Hepatocyte (in vitro differentiated cells): Measurements from ENCODE around the gene XRCC1. TPM values are rescaled to one million over a fixed set of nuclear protein-coding genes. Genes with fewer than 3 reads are reported as not detected.

Source experiments
- DNase-seq: peaks from one replicate; pipeline ENCODE4 v3.0.0-alpha.2; 2016; ENCODE audit warnings: low spot score
- H2AFZ ChIP-seq: fragments of 200-600 bp; sonication (generic); 2 replicates; pipeline ENCODE4 v1.6.0; 2016; ENCODE audit warnings: antibody characterized with exemption, mild to moderate bottlenecking
- H3K27ac ChIP-seq: fragments of 200-600 bp; sonication (generic); 2 replicates; pipeline ENCODE4 v1.5.1; 2016; ENCODE audit warnings: mild to moderate bottlenecking
- H3K27me3 ChIP-seq: fragments of 200-600 bp; sonication (generic); 2 replicates; pipeline ENCODE4 v1.6.1; 2016
- H3K36me3 ChIP-seq: fragments of 200-600 bp; sonication (generic); replicated peaks from 2 replicates; pipeline ENCODE4 v1.5.1; 2016; ENCODE audit warnings: low read depth; ENCODE audit not compliant: insufficient read depth
- H3K4me1 ChIP-seq: fragments of 200-600 bp; sonication (generic); 2 replicates; pipeline ENCODE4 v1.5.1; 2016; ENCODE audit warnings: mild to moderate bottlenecking, moderate library complexity; ENCODE audit not compliant: insufficient read depth
- H3K4me2 ChIP-seq: fragments of 200-600 bp; sonication (generic); 2 replicates; pipeline ENCODE4 v1.6.0; 2016
- H3K4me3 ChIP-seq: fragments of 200-600 bp; sonication (generic); 2 replicates; pipeline ENCODE4 v1.5.1; 2016; ENCODE audit warnings: mild to moderate bottlenecking
- H3K79me2 ChIP-seq: fragments of 200-600 bp; sonication (generic); 2 replicates; pipeline ENCODE4 v1.6.0; 2017; ENCODE audit warnings: mild to moderate bottlenecking
- H3K9me2 ChIP-seq: fragments of 200-600 bp; sonication (generic); replicated peaks from 2 replicates; pipeline ENCODE4 v1.6.0; 2017; ENCODE audit warnings: mild to moderate bottlenecking; ENCODE audit not compliant: insufficient read depth
- H3K9me3 ChIP-seq: fragments of 200-600 bp; sonication (generic); 2 replicates; pipeline ENCODE4 v1.5.1; 2016; ENCODE audit warnings: low read depth, mild to moderate bottlenecking
- H4K20me1 ChIP-seq: fragments of 200-600 bp; sonication (generic); 2 replicates; pipeline ENCODE4 v1.6.0; 2016; ENCODE audit warnings: mild to moderate bottlenecking; ENCODE audit not compliant: insufficient read depth, poor library complexity, severe bottlenecking
- EZH2 ChIP-seq: fragments of 200-600 bp; sonication (generic); IDR thresholded peaks from 2 replicates; pipeline ENCODE4 v1.6.1; 2016; ENCODE audit warnings: antibody characterized with exemption, mild to moderate bottlenecking, borderline replicate concordance
- EZH2phosphoT487 ChIP-seq: fragments of 200-600 bp; sonication (generic); IDR thresholded peaks from one replicate; pipeline ENCODE4 v1.6.1; 2018; ENCODE audit warnings: antibody characterized with exemption, mild to moderate bottlenecking, low read depth, moderate library complexity; ENCODE audit not compliant: unreplicated experiment, severe bottlenecking
- WGBS: methylation state at CpG from one replicate; pipeline ENCODE4 v1.1.6; 2016; ENCODE audit warnings: low lambda C conversion rate; ENCODE audit errors: missing lambda C conversion rate; 5-methylcytosine and 5-hydroxymethylcytosine counted together
- polyA plus RNA-seq: library from polyadenylated mRNA; unstranded; fragments of >200 nt; fragmentation: Nextera tagmentation; extraction: Ambion mirVana; gene quantifications from 2 replicates; pipeline ENCODE4 v1.2.1, GENCODE V29; 2016
- total RNA-seq: library from RNA; depleted of rRNA; stranded (reverse); fragments of >200 nt; gene quantifications from 2 replicates; pipeline ENCODE4 v1.2.3, GENCODE V29; 2014
- TF ChIP-seq, protein P1 (sequence below): fragments of 200-600 bp; sonication (generic); IDR thresholded peaks from 2 replicates; pipeline ENCODE4 v1.5.1; 2016; ENCODE audit warnings: antibody characterized with exemption, mild to moderate bottlenecking; ENCODE audit not compliant: poor library complexity

Gene XRCC1
- total and polyA plus RNA-seq, 2 experiments from 2014 or later, result 27.8 to 34.3 TPM

DNA sequence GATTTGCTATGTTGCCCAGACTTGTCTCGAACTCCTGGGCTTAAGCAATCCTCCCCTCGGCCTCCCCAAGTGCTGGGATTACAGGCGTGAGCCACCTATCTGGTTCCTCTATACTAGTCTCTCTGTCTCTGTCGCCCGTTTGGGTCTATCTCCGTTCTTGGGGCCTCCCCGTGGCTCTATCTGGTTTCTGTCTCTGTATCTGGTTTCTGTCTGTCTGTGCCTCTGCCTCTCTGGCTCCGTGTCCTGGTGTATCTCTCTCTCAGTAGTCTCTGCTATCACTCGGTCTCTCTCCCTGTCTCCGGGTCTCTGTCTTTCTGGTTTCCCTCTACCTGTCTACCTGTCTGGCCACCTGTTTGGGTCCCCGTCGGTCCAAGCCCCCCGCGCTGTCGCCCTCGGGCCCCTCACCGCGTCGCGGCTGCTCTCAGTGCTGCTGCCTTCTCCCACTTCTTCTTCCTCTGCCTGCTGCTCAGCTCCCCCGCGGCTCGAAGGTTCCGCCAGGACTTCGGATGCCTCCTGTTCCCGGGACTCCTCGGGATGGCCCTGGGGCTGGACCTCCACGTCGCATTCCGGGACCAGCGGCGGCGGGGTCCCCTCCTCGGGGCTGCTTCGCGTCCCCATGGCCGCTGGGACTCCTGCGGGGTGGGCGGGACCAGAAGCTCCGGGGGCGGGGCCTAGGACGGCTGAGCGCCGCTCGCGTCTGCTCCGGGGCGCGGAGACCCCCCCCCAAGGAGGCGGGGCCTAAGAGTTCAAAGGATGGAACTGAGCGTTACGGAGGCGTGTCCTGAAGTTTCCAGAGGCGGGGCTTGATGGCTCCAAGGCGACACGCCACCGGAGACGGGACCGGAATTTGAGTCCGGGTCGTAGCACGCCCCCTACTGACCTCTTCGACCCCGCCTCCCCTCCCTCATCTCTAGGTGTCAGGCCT, 71.6 kb downstream of the XRCC1 start:
- Histone ChIP-seq H3K79me2 (peaks cover 12% of the 10 kb centered on the region), H3K4me3 (peak overlapping the region; percentile 50), H3K4me1 (peaks cover 19% of the 10 kb centered on the region), H3K9me2 (no peaks in the 10 kb centered on the region), H3K27ac (peak overlapping the region; percentile 91), H3K27me3 (no peaks in the 10 kb centered on the region), H2AFZ (peak overlapping the region; percentile 82), H3K36me3 (no peaks in the 10 kb centered on the region), H4K20me1 (no peaks in the 10 kb centered on the region), H3K4me2 (peak overlapping the region; percentile 91), H3K9me3 (no peaks in the 10 kb centered on the region)
- DNase-seq, result peak; percentile 99
- TF ChIP-seq EZH2, result no peak
- TF ChIP-seq, protein P1, sequence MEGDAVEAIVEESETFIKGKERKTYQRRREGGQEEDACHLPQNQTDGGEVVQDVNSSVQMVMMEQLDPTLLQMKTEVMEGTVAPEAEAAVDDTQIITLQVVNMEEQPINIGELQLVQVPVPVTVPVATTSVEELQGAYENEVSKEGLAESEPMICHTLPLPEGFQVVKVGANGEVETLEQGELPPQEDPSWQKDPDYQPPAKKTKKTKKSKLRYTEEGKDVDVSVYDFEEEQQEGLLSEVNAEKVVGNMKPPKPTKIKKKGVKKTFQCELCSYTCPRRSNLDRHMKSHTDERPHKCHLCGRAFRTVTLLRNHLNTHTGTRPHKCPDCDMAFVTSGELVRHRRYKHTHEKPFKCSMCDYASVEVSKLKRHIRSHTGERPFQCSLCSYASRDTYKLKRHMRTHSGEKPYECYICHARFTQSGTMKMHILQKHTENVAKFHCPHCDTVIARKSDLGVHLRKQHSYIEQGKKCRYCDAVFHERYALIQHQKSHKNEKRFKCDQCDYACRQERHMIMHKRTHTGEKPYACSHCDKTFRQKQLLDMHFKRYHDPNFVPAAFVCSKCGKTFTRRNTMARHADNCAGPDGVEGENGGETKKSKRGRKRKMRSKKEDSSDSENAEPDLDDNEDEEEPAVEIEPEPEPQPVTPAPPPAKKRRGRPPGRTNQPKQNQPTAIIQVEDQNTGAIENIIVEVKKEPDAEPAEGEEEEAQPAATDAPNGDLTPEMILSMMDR, result peak; percentile 41
- no peak for TF ChIP-seq EZH2phosphoT487
- WGBS, result 2% methylated on average over 55 of the region's 64 CpGs

DNA sequence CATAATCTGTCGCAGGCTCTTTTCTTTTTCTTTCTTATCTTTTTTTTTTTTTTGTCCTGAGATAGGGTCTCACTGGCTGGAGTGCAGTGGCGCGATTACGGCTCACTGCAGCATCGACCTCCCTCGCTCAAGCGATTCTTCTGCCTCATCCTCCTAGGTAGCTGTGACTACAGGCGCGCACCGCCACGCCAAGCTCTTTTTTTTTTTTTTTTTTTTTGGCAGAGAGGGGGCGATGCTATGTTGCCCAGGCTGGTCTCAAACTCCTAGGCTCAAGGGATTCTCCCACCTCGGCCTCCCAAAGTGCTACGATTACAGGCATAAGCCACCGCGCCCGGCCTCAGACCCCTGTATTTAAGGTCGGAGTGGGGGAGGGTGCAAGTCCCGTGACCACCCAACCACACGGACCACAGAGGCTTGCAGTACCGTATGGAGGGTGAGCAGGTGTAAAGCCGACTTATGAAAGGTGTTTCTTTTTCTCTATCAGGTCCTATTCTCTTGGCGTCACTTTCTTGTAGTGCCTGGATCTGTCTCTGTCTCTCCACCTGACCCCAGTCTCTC, 72.8 kb downstream of the XRCC1 start:
- Histone ChIP-seq H3K4me1 (peaks cover 23% of the 10 kb centered on the region), H3K9me2 (no peaks in the 10 kb centered on the region), H2AFZ (no peak overlapping the region), H4K20me1 (no peaks in the 10 kb centered on the region), H3K27me3 (no peaks in the 10 kb centered on the region), H3K79me2 (peaks cover 12% of the 10 kb centered on the region), H3K9me3 (no peaks in the 10 kb centered on the region), H3K27ac (no peak overlapping the region), H3K4me3 (no peak overlapping the region), H3K36me3 (no peaks in the 10 kb centered on the region), H3K4me2 (peak overlapping the region; percentile 91)
- WGBS, result 93% methylated on average over 23 of the region's 23 CpGs
- DNase-seq, result no peak
- TF ChIP-seq, protein P1, result no peak
- TF ChIP-seq EZH2phosphoT487, result no peak
- no peak for TF ChIP-seq EZH2

DNA sequence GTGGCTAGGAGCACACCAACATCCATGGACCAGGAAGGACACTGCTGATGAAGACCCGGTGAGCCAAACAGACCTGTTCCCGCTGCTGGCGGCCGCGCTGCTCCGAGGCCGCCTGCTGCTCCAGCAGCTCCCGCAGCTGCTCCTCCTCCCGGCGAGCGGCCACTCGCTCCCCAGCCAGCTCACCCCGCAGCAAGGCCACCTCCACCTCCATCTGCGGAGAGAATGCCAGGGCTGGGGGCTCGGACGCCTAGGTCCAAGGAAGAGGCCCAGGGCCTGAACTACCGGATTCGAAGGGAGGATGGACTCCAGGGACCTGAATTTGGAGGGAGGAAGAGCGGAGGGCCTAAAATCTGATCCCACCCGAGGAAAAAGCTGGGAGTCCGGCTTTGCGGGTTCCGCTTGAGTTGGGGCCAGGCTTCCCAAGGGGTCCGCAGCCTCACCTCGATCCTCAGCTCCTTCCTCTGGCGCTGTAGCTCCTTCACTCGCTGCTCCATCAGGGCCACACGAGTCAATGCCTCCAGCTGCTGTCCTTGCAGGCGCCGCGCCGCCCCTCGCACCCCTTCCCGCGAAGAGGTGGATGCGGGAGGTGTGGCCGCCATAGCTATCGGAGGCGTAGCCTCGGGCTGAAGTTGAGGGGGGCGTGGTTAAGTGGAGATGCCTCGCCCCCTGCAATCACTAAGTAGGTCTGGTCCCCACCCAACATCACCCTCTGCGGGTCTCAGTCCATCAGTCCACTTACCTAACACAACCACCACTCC, 73.5 kb downstream of the XRCC1 start:
- Histone ChIP-seq H3K27ac (no peak overlapping the region), H3K9me2 (no peaks in the 10 kb centered on the region), H3K9me3 (no peaks in the 10 kb centered on the region), H3K36me3 (no peaks in the 10 kb centered on the region), H2AFZ (no peak overlapping the region), H4K20me1 (no peaks in the 10 kb centered on the region), H3K4me2 (peak overlapping the region; percentile 25), H3K4me1 (peaks cover 23% of the 10 kb centered on the region), H3K27me3 (no peaks in the 10 kb centered on the region), H3K4me3 (no peak overlapping the region), H3K79me2 (peaks cover 12% of the 10 kb centered on the region)
- WGBS, result 72% methylated on average over 42 of the region's 43 CpGs
- no peak for DNase-seq
- TF ChIP-seq, protein P1, result no peak
- TF ChIP-seq EZH2 (no peak), EZH2phosphoT487 (no peak)
